Muscle layer of colon (tissue), 2 donors: ENCODE results near the gene MTERF1.

Source experiments
- H3K27ac ChIP-seq: one replicate; pipeline ENCODE4 v1.7.0; 2013; ENCODE audit warnings: low read depth, mild to moderate bottlenecking, low read length, moderate library complexity
- H3K27me3 ChIP-seq, 2 donors: one replicate each; pipeline ENCODE4 v1.7.0; 2013; ENCODE audit warnings: low read length in 2 of 2, mild to moderate bottlenecking in 2 of 2; ENCODE audit not compliant: insufficient read depth in 2 of 2, control insufficient read depth in 1 of 2
- H3K36me3 ChIP-seq: one replicate; pipeline ENCODE4 v1.7.0; 2013; ENCODE audit warnings: mild to moderate bottlenecking, low read length; ENCODE audit not compliant: insufficient read depth
- H3K4me1 ChIP-seq: one replicate; pipeline ENCODE4 v1.7.0; 2013; ENCODE audit warnings: mild to moderate bottlenecking, low read length; ENCODE audit not compliant: insufficient read depth
- H3K4me3 ChIP-seq, 2 donors: one replicate each; pipeline ENCODE4 v1.7.0; 2013; ENCODE audit warnings: low read length in 2 of 2, low read depth in 1 of 2, mild to moderate bottlenecking in 1 of 2, moderate library complexity in 1 of 2
- H3K9ac ChIP-seq: one replicate; pipeline ENCODE4 v1.7.0; 2013; ENCODE audit warnings: low read length
- H3K9me3 ChIP-seq: one replicate; pipeline ENCODE4 v1.7.0; 2013; ENCODE audit warnings: mild to moderate bottlenecking, low read length
- donor health status: abdominal sarcoma.
- donor health status: Adenocarcinoma of cecum.

Gene MTERF1

GRCh38 chr7:91824201-91824600 lies 56.3 kb downstream of the MTERF1 start:
- Histone ChIP-seq H3K36me3 (no peaks in the 10 kb centered on the region), H3K27ac (no peak overlapping the region), H3K4me1 (no peaks in the 10 kb centered on the region), H3K27me3 (no peaks in the 10 kb centered on the region), H3K4me3 (no peak overlapping the region), H3K9ac (no peak overlapping the region), H3K9me3 (no peaks in the 10 kb centered on the region)
